PC-9 (cell line): Measurements from ENCODE around the gene ZNF729.

Source experiments
- EZH2 ChIP-seq: fragments of 200-600 bp; sonication (generic); IDR thresholded peaks from 2 replicates; pipeline ENCODE4 v1.8.0; 2017; ENCODE audit warnings: antibody characterized with exemption, low read depth
- TF ChIP-seq, protein P1 (sequence below): fragments of 200-600 bp; sonication (generic); conservative IDR thresholded peaks from 2 replicates; pipeline ENCODE4 v1.6.1; 2017; ENCODE audit warnings: mixed run types, antibody characterized with exemption, mild to moderate bottlenecking, moderate library complexity

DNA sequence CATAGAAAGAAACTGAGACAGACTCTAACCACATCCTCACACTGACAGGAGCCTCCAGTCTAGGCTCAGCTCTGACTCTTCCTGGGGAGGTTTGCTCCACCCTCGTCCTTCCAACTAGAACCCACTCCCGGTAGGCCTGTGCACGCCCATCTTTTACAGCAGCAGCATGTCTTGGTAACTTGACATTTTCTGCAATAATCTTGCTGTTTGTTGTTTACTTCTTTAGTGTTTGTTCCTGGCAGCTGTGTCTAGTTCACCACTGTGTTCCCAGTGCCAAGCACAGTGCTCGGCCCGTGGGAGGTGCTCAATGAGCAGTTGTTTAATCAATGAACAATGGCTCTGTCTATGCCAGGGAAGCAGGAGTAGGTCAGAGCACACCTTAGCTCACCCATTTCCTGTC is 23.1 kb upstream of the ZNF729 start:
- TF ChIP-seq, protein P1, sequence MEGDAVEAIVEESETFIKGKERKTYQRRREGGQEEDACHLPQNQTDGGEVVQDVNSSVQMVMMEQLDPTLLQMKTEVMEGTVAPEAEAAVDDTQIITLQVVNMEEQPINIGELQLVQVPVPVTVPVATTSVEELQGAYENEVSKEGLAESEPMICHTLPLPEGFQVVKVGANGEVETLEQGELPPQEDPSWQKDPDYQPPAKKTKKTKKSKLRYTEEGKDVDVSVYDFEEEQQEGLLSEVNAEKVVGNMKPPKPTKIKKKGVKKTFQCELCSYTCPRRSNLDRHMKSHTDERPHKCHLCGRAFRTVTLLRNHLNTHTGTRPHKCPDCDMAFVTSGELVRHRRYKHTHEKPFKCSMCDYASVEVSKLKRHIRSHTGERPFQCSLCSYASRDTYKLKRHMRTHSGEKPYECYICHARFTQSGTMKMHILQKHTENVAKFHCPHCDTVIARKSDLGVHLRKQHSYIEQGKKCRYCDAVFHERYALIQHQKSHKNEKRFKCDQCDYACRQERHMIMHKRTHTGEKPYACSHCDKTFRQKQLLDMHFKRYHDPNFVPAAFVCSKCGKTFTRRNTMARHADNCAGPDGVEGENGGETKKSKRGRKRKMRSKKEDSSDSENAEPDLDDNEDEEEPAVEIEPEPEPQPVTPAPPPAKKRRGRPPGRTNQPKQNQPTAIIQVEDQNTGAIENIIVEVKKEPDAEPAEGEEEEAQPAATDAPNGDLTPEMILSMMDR = no peak
- no peak for TF ChIP-seq EZH2
